Stimulated activated naive CD4-positive, alpha-beta T cell (primary cell): ENCODE results near the gene USP25.

Source experiments
- DNase-seq, 6 experiments: peaks; one replicate each; lab custom pipeline; 2025; lab: John Stamatoyannopoulos, UW

USP25 gene

DNA sequence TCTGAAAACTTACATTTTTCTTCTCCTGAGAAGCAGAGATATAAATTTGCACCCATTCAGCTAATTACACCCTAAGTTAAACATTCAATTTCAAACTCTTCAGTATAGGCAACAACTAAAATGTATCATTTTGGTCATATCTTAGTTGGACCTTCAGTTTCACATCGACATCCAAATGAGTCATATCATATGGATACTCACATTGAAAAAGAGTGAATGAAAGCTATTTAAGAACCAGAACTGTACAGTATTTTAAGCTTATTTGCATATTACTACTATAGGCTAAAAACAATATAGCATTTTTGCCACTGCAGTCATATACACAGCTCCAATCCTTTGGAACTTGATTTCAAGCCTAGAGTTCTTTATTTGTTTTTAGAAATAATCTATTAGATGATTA, 33.6 kb downstream of the USP25 start:
- DNase-seq = no peak

DNA sequence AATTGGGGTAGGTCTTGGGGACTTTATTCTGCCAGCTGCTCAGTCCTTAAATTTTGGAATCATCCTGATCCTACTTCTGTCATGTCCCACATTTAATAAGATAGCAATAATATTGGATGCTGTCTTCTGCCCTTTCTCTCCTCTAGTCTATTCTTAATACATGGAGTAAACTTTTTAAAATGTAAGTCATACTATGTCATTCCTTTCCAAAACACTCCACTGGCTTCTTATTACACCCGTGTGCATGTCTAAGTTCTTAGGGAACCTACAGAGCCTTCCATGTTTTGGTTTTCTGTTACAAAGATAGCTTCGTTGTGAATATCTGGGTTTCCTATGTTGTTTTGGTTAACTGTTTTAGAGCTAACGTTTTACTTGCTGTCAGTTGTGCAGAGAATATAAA, 35.1 kb downstream of the USP25 start:
- no peak for DNase-seq

DNA sequence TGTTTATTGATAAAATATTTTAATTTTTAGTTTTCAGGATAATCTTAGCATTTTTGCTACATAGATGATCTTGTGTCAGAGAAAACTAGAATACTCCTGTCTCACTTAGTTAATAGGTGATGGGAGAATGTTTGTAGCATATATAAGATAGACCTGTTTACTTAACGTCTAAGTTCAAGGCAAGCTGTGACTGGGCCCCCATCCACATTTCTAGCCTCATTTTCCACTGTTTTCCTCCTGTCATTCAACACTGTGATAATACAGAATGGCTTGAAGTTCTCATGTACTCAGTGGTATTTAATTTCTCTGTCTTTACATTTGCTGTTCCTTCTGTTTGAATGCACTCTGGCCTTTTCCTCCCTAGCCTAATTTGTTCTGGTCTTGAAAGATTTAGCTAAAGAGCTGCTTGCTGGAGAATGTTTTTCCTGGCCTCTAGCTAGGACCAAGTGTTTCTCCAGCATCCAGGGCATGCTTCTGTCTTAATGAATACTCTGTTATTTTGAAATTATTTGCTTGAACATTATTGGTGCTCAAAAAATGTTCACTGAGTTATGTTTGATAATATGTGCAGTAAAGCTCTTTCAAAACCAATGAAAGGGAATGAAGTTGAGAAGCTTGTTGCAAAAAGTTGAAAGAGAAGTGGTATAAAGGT, 37.3 kb downstream of the USP25 start:
- DNase-seq = no peak

DNA sequence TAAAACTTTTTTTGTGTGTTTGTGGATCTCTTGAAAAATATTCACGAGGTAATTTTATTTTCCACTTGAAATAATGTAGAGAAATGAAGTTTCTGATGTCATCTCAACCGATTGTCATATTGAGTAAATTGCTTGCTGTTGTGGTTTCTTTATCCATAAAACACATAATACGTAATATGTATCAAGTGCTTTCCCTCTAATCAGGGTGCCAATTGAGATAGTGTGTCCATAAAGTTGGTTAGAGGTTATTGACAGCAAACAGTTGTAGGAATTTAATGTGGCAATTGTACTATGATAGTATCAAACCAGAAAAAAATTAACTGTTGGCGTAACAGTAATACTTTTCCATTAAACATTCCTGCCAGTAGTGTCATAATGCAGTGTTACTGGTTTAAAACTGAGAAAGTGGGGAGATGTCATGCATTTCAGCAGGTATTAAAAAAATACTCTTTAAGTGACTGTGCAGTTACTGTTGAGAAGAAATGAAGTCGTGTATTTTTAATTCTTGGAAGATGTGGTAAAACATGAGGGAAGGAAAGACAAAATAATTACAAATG, 38.3 kb downstream of the USP25 start:
- DNase-seq = no peak

DNA sequence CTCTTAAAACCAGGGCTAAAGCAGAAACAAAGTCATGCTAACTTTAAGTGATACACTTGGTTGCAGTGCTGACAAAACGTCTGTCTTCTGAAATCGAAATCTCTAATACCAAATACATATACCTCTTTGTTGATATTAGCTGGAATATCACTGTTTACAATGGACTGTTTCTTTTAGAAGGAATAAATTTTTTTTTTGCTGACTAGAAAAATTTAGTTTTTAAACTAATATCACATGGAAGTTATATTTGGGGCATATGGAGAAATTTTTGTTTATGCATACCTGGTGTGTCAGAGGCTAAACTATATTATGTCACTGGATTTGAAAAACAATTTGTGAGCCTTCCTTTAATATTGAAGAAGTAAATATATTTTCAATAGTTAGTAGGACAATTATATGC, 39.1 kb downstream of the USP25 start:
- no peak for DNase-seq

DNA sequence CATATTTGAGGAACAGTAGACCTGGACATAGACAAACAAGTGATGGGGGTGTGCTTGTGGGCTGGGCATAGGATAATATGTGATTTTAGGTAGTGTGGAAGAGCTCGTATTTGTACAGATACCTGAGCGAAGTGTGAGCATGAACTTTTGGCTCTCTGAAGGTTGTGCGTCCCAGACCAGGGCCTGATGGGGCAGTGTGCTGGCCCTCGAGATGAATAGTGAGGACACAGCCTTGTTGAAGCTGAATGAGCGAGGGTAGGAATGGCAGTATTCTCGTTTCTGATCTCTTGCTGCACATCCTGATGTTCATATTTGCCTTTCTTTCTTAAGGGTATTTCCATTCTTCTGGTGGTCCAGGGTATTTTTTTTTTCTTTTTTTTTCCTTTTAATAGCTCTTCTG, 41.5 kb downstream of the USP25 start:
- DNase-seq = no peak

DNA sequence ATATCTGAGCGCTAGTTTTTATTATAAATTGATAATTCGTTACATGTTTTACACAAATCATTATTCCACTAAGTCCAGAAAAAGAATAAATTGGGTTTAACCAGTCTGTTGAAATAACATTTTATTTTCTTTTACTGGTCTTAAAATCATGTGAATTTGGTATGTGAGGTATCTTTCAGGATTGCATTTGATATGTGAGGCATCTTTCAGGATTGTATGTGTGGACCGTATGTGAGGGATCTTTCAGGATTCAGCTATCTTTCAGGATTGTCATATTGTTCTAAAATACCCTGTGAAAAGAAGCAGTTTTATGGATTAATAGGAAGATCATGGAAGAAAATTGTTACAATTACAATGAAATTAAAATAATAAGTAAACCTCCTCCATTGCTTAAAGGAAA, 42.9 kb downstream of the USP25 start:
- no peak for DNase-seq

DNA sequence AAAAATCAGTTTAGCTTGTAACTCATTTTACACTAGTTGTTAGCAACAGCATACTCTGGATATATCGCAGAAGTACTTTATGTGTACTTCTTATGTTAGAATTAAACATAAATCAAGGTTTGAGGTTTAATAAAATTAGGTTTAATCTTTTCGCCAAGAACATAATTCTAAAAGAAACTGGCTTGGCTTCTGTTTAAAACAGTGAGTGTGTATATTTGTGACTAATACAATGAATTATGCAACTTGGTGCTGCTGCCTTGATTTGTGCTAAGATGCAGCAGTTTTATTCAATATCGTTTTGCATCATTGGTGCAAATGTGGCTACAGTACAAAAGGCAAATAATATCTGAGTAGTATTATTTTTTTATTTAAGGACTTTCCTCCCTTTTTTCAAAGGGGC, 44.8 kb downstream of the USP25 start:
- no peak for DNase-seq

DNA sequence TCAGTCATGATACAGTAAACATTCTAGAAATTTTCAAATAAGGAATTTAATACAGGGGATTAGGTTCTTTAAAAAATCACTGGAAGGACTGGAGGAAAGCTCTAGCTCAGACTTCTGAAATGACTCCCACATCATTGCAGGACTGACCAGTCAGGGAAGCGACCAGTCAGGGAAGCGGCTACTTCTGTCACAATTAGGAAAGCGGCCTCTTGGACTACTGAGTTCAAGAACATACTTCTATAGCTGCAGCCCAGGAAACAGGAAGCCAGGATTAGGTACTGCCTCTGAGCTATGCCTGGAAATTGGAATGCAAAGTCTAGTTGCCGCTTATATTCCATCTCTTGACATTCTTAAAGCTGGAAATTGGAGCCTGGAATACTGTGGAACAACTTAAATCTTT, 45.5 kb downstream of the USP25 start:
- DNase-seq = no peak

DNA sequence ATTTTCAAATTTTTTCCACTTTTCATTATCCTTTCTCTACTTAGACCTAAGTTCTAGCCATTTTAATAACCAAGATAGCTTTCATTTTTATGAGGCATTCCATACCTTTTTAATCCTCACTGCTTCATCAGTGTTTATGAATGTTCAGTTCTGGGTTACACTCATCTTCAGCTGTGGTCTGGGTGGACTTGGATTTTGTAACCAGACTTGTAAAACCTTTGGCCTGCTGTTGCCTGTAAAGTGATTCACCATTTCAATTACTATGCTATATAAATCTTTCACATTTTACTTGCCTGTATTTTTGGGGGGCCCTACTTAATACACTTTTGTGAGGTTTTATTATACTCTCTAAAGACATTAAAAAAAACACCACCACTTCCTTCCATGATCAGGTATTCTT, 46.2 kb downstream of the USP25 start:
- no peak for DNase-seq

DNA sequence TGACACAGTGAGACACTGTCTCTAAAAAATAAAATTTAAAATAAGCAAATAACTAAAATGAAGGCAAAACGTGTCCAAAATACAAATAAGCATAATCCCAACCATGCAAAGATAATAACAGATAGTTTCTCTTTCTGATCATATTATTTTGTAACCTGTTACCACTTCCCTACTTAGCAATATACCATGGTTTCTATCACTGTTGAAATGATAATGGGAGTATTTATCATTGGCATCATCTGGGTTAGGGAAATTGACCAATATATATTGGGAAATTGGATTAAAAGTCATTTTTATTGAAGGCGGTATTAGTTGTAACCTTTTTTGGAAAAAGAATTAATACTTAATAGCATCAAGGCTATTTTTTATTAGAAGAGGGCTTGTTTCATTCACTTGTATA, 47.0 kb downstream of the USP25 start:
- DNase-seq = no peak

DNA sequence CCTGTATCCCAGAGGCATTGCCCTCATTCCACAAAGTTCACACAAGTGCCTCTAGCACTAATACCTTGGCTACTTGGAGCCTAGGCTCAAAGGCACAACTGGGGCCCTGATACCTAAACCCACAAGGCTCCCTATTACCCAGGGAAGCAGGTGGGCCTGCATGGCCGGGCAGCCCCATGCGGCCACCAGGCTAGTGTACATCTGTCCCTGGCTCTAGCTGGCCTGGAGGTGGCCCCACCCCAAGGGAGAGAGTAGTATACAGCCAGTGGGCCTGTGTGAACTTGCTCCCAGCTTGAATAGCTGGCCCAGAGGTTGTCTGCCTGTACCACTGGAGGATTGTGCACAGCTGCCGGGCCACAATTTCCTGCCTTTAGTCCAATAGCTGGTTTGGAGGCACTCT, 52.2 kb downstream of the USP25 start:
- no peak for DNase-seq

DNA sequence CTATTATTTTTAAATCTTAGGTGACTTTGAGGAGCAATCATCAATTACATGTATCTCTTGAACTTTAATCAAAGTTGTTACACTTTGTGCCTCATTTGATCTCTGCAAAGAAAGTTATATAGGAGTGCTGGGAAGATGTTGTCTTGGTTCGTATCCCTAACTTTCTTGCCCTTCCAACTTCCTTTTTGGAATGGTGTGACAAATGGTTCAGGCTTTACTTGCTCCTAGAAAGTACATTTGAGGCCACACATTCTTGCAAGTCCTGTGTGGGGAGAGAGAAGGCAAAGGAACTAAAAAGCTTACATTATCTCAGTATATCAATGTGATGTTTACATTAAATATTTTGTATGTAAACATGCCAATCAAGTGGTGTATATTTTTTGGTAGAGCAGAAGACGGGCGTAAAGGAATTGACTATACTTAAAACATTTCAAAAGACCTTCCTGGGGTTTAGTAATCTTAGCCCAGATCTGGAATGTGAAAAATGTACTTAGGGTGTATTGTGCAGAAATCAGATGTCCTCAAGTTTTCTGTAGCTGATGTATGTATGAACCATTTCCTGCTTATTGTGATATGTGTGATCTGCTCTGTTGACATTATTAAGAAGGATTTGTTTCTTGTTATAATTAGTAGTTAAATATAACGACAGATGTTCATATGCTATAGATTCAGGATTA, 59.2 kb downstream of the USP25 start:
- no peak for DNase-seq

DNA sequence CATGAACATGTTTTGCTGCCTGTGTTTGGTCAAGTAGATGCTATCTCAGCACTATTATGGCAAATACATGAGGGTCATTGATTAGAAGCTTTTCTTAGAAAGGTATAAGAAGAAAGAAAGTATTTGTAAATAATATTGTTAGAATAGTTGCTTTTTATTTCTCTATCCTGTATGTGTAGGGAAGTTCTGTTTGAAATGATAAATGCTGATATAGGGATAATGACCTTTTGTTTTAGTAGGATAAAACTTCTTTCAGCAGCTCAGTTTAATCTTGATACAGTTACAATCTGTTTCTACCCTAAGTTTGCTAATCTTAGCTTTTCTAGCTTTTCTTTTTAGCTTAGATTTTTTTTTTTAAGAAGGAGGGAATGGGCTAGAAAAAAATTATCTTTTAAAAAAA, 63.3 kb downstream of the USP25 start:
- DNase-seq = no peak

DNA sequence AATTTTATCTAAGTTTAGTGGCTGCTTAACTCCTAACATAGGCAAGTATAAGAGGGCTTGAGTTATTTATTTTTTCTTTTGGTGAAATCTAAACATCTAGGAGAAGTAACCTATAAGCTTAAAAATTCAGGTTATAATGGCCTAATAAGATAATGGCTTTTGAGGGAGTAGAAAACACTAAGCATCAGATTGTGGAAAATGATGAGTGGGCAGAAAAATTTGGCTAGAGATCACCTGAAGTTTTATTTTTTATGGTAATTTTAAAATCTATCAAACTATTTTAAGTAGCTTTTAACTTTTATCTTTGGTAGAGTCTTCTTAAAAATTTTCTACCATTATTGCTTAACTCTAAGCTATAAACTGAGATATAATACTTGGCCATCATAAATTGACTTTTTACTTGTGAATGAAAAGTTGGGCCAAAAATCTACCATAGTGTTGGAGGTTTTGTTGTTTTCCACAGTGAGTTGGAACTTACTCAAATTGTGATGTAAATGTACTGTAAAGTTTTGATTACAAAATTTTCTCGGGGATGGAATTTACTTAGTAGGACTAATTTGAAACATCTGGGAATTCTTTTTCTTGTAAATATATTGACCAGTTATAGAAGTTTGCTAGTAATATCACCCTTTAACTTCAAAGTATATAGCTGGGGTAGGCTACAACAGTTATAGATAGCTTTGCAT, 63.9 kb downstream of the USP25 start:
- DNase-seq = no peak

DNA sequence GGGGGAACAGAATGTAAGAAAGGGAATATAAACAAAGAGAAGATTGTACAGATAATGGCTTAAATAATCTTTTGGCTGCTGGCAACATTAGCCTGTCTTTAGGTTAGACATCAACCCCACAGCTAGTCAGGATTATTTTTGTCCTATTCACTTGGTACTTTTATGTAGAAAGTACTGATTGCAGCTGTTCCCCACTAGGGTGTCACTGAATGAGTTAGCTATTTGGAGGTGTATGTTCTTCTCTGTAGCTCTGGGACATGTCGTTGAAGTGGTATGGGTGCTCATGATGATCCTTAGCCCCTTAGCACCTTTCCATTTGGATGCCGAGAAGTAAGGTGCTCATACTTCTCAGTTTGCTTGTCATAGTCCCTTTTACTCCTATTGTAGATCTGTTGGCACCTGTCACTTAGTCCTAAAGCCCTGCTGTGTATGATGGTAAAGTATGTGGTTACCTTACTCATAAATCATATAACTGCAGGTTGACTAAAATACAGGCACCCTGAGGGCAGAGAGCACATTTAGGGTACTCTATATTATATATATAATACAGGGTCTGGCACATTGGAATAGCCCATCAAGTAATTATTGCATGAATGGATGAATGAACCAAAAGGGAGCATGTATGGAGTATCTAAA, 64.6 kb downstream of the USP25 start:
- DNase-seq = no peak

DNA sequence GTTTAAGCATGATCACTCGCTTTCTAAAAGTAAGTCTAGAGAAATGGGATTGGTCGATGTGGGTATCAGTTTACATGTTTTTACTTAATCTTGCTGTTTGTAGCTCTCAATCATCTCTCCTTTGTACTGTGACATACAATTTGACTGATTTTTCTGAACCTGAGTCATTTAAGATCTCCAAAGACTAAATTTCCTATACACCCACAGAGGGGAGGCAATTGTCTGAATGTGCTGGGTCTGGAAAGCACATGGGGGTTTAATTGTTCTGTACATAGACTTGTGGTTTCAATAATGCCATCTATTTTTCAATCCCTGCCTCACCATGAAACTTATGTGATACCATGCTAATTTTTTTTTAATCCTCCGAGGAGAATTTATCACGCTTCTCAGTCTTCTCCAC, 65.8 kb downstream of the USP25 start:
- no peak for DNase-seq

DNA sequence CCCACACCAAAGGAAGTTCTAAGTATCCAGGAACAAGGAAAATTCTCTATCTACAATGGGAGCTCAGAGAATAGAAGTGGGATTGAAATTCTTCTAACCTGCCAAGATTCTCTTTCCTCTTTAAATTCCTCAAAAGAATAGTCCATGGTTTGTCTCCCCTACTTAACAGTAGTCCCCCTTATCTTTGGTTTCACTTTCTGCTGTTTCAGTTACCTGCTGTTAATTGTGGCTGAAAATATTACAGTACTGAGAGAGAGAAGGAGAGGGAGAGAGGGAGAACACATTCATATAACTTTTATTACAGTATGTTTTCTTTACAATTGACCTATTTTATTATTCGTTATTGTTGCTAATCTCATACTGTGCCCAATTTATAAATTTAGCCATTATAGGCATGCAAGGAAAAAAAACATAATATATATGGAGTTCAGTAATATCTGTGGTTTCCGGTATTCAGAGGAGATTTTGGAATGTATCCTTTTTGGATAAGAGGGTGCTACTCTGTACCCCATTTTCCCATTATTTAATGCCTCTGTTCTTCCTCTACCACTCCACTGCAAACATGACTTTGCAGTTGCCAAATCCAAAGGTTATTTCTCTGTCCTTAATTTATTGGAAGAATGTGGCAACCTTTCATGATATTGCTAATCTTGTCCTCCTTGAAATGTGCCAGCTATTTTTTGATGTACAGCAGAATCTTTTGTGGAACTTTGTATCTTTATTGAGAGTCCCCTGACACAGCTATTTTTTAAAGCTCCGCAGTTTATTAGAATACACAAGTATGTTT, 68.0 kb downstream of the USP25 start:
- no peak for DNase-seq

DNA sequence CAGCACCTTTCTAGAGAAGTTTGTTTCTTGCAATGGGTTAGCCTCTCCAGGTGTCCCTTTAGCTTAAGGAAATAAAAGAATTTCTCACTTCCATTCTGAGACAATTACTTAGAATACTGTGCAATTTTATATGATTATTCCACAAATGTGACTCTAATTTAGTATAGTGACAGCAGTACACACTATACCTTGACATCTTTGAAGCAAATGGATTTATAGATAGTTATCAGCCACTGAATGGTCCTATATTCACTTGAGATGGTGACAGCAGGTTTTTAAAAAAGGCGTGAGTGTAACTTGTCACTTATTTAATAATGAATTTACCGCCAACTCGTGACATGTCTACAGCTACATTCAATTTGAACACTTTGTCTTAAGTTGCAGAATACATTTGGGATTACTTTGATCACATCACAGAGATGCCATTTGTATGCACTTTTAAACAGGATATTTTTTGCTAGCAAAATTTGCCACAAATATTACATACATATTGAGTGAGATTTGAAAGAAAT, 71.6 kb downstream of the USP25 start:
- no peak for DNase-seq

DNA sequence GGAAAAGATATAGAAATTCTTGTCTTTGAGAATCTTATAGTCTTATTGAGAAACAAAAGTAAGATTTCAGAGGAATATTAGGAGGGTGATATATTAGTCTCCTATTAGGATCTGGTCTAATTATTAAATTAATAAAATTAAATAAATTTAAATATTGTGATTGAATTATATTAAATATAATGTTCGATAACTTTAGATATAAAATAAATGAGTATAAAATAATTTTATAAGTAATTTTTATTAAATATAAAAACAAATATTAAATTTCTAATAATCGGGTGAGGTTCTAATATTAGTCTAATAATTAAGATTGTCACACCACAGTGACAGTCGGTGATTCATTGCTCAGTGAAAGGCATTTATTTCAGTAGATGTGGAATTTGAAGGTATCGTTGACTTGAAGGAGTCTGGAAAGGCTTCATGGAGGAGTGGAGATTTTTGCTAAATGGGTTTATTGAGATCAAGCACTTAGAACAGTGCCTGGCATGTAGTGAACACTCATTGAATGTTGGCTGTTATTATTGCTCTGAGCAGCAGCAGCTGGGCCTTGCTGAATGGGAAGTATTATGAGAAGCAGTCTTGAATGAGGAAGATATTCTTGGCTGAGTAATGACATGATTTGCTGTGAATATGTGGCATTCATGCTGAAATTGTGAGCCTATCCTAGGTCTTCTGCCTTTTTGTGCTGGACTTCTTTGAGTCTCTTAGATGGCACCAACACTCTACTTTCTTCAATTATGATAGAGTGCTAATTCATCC, 74.6 kb downstream of the USP25 start:
- no peak for DNase-seq

DNA sequence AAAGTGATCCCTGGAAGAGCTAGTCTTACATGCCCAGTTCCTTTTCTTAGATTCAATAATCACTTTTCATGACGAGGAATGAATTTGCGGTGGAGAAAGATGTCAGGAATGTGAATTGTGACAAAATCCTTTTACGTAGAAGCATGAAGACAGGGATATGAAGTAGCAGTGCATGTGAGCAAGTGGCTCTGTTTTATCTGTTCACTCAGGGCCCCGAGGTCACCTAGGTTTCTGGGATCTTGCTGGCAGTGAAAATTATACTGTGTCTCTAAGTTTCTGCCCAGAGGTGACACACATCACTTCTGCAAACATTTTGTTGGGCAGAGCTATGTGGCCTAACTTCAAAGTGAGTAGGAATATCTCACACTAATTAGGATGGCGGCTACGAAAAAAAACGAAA, 79.3 kb downstream of the USP25 start:
- DNase-seq = no peak
